K562 (cell line): Measurements from ENCODE around the gene PLA2G4A. TPM values are rescaled to one million over a fixed set of nuclear protein-coding genes. Genes with fewer than 3 reads are reported as not detected.

Source experiments
- ATAC-seq: fragments of 200-7000 bp; cut with Tn5 transposase; 3 replicates; pipeline ENCODE4 v1.9.1; 2020; ENCODE audit warnings: moderate library complexity
- BruUV-seq: library from RNA; stranded (reverse); fragments of 400-500 nt; replicated peaks from 2 replicates; lab custom pipeline; 2021; lab: Mats Ljungman, UMichigan
- CTCF ChIA-PET: fragments of 300-600 bp; formaldehyde crosslinking; extraction: SDS; loops from one replicate; lab custom pipeline; 2021; ENCODE audit warnings: low intra/inter-chr PET ratio; lab: Yijun Ruan, JAX
- POLR2A ChIA-PET: fragments of 300-600, 350-650 bp; sonication (Branson Sonifier 250); formaldehyde crosslinking; extraction: SDS; loops from one replicate; lab custom pipeline; 2021; ENCODE audit warnings: antibody characterized with exemption, inconsistent platforms; lab: Yijun Ruan, JAX
- DNase-seq, 4 experiments: peaks; one replicate each; pipeline versions ENCODE4 v3.0.0 to v3.0.0-alpha.2; 2011 to 2018; ENCODE audit warnings: low spot score in 3 of 4, mixed read lengths in 3 of 4; ENCODE audit errors: extremely low read depth in 1 of 4
- FAIRE-seq: peaks from 2 replicates; lab custom pipeline; 2011; peaks lifted over from hg19 to GRCh38; lab: Jason Lieb, UNC
- H2AFZ ChIP-seq: 2 replicates; pipeline ENCODE4 v1.6.0; 2011; ENCODE audit warnings: low read depth, low read length, control low read depth, inconsistent platforms
- H3K27ac ChIP-seq: fragments of 200-600 bp; 3 replicates; pipeline ENCODE4 v1.8.0; 2011; ENCODE audit warnings: low read depth, mild to moderate bottlenecking, control low read depth, inconsistent platforms, low read length, moderate library complexity, mixed read lengths; ENCODE audit errors: extremely low read depth
- H3K27me3 ChIP-seq, 2 experiments: fragments of 300-600 bp in 1 of 2; 2 replicates in 1 of 2; 3 replicates in 1 of 2; pipeline versions ENCODE4 v1.6.0 to v1.8.0; 2011; ENCODE audit warnings: inconsistent platforms in 2 of 2, low read length in 2 of 2, mild to moderate bottlenecking in 1 of 2, mixed read lengths in 1 of 2, moderate library complexity in 1 of 2; ENCODE audit not compliant: control insufficient read depth in 2 of 2, insufficient read depth in 2 of 2
- H3K36me3 ChIP-seq: fragments of 300-600 bp; 3 replicates; pipeline ENCODE4 v1.8.0; 2011; ENCODE audit warnings: mild to moderate bottlenecking, low read length, inconsistent platforms; ENCODE audit not compliant: control insufficient read depth, insufficient read depth
- H3K4me1 ChIP-seq, 2 experiments: fragments of 200-600 bp in 1 of 2; replicated peaks in 1 of 2; 2 replicates in 1 of 2; 3 replicates in 1 of 2; pipeline versions ENCODE4 v1.5.1 to v1.8.0; 2011; ENCODE audit warnings: inconsistent platforms in 2 of 2, low read length in 2 of 2, mild to moderate bottlenecking in 1 of 2, mixed read lengths in 1 of 2, moderate library complexity in 1 of 2; ENCODE audit not compliant: control insufficient read depth in 2 of 2, insufficient read depth in 2 of 2
- H3K4me2 ChIP-seq: 2 replicates; pipeline ENCODE4 v1.6.1; 2011; ENCODE audit warnings: low read length, control low read depth, inconsistent platforms, mixed read lengths; ENCODE audit not compliant: insufficient read depth
- H3K4me3 ChIP-seq: fragments of 200-600 bp; sonication (generic), shearing (Covaris generic); 2 replicates; pipeline ENCODE4 v1.5.1; 2016; ENCODE audit warnings: control low read depth, inconsistent platforms
- H3K79me2 ChIP-seq: fragments of 200-600 bp; 3 replicates; pipeline ENCODE4 v1.8.0; 2011; ENCODE audit warnings: low read length, inconsistent platforms; ENCODE audit not compliant: control insufficient read depth, insufficient read depth
- H3K9ac ChIP-seq, 2 experiments: 2 replicates each; pipeline versions ENCODE4 v1.6.0 to v1.6.1; 2011; ENCODE audit warnings: low read depth in 2 of 2, low read length in 2 of 2, control low read depth in 1 of 2, inconsistent platforms in 1 of 2, mild to moderate bottlenecking in 1 of 2, mixed read lengths in 1 of 2; ENCODE audit not compliant: insufficient read depth in 1 of 2
- H3K9me1 ChIP-seq: one replicate; pipeline ENCODE4 v1.6.0; 2011; ENCODE audit warnings: inconsistent platforms, mild to moderate bottlenecking, low read length, moderate library complexity; ENCODE audit not compliant: control insufficient read depth, insufficient read depth
- H3K9me3 ChIP-seq: replicated peaks from 2 replicates; pipeline ENCODE4 v1.5.1; 2011; ENCODE audit warnings: low read depth, low read length, inconsistent platforms; ENCODE audit not compliant: control insufficient read depth, insufficient read depth
- H4K20me1 ChIP-seq: replicated peaks from 2 replicates; pipeline ENCODE4 v1.6.1; 2011; ENCODE audit warnings: low read length, inconsistent platforms, mixed read lengths; ENCODE audit not compliant: control insufficient read depth, insufficient read depth
- ETV1 ChIP-seq: fragments of 450-650 bp; conservative IDR thresholded peaks from 2 replicates; pipeline ENCODE4 v1.6.1; 2016; ENCODE audit warnings: missing genetic modification characterization, control low read depth, low read depth, missing compliant biosample characterization
- NCOA1 ChIP-seq: fragments of 450-650 bp; IDR thresholded peaks from 2 replicates; pipeline ENCODE4 v1.6.1; 2016; ENCODE audit warnings: low read depth
- NRF1 ChIP-seq, 2 experiments: fragments of 450-650 bp; IDR thresholded peaks in 1 of 2; conservative IDR thresholded peaks in 1 of 2; 2 replicates each; pipeline ENCODE4 v1.6.1; 2014; ENCODE audit warnings: mild to moderate bottlenecking in 2 of 2
- PRPF4 ChIP-seq: fragments of 200-400 bp; formaldehyde crosslinking; IDR thresholded peaks from one replicate; pipeline ENCODE4 v1.6.1; 2017; ENCODE audit warnings: low read length, low read depth, mild to moderate bottlenecking; ENCODE audit not compliant: insufficient read depth, poor library complexity, severe bottlenecking
- RFX7 ChIP-seq: fragments of 250-450 bp; sonication (Bioruptor Pico); IDR thresholded peaks from 2 replicates; pipeline ENCODE4 v1.5.1; 2021; ENCODE audit warnings: mild to moderate bottlenecking
- SIN3B ChIP-seq: fragments of 450-650 bp; IDR thresholded peaks from 2 replicates; pipeline ENCODE4 v1.6.1; 2017; ENCODE audit warnings: low read depth, mild to moderate bottlenecking, moderate library complexity
- SRF ChIP-seq, 2 experiments: fragments of 250-450, 450-650 bp in 1 of 2; sonication (Bioruptor Pico) in 1 of 2; sonication (generic) in 1 of 2; formaldehyde crosslinking; IDR thresholded peaks; 2 replicates each; pipeline versions ENCODE4 v1.5.0 to v1.5.1; 2020 to 2022; ENCODE audit warnings: mild to moderate bottlenecking in 1 of 2, missing genetic modification reagents in 1 of 2
- TAF15 ChIP-seq: fragments of 200-400 bp; formaldehyde crosslinking; IDR thresholded peaks from 2 replicates; pipeline ENCODE4 v1.6.1; 2017; ENCODE audit warnings: mild to moderate bottlenecking, low read depth, low read length, moderate library complexity
- WHSC1 ChIP-seq: IDR thresholded peaks from one replicate; pipeline ENCODE4 v1.6.1; 2012; ENCODE audit warnings: low read length, control low read depth, inconsistent platforms
- ZBTB2 ChIP-seq: fragments of 450-650 bp; IDR thresholded peaks from 2 replicates; pipeline ENCODE4 v1.6.1; 2016; ENCODE audit warnings: antibody characterized with exemption
- ZNF143 ChIP-seq: sonication (generic); formaldehyde crosslinking; IDR thresholded peaks from 2 replicates; pipeline ENCODE4 v1.9.0; 2022; ENCODE audit warnings: mild to moderate bottlenecking, missing genetic modification reagents
- ZNF408 ChIP-seq: fragments of 250-450 bp; sonication (Bioruptor Pico); IDR thresholded peaks from 2 replicates; pipeline ENCODE4 v1.4.0; 2020; ENCODE audit warnings: low read depth, mild to moderate bottlenecking, moderate library complexity
- WGBS: fragments of 100-300 bp; shearing (Covaris generic); methylation state at CpG from one replicate; pipeline ENCODE4 v1.1.6; 2016; ENCODE audit warnings: low coverage, mixed read lengths; ENCODE audit not compliant: insufficient coverage; ENCODE audit errors: missing lambda C conversion rate; 5-methylcytosine and 5-hydroxymethylcytosine counted together
- in situ Hi-C: fragments of 300-500 bp; cut with MboI; formaldehyde crosslinking; loops from 4 replicates; pipeline ENCODE4 v1.15.0; 2018; ENCODE audit warnings: inconsistent platforms, mixed read lengths
- intact Hi-C: fragments of 100-400 bp; cut with micrococcal nuclease; formaldehyde crosslinking; loops from 2 replicates; pipeline ENCODE4 v1.14.2; 2022
- polyA plus RNA-seq, 8 experiments: library from polyadenylated mRNA; depleted of rRNA in 4 of 8; stranded (reverse) in 5 of 8; unstranded in 3 of 8; fragments of >200 nt; fragmentation: Nextera tagmentation in 2 of 8; fragmentation: Illumina TruSeq in 1 of 8; extraction: Ambion mirVana in 2 of 8; extraction: Trizol in 1 of 8; gene quantifications; 2 replicates each; pipeline versions ENCODE4 v1.2.1 to v1.2.3, GENCODE V29; 2011 to 2014; ENCODE audit warnings: inconsistent platforms in 1 of 8, missing spikeins in 1 of 8
- total RNA-seq, 7 experiments: library from RNA; depleted of rRNA in 6 of 7; stranded (reverse); fragments of >200 nt in 6 of 7; fragmentation: Illumina TruSeq in 2 of 7; extraction: Trizol in 2 of 7; gene quantifications; 2 replicates each; pipeline versions ENCODE4 v1.2.1 to v1.2.3, GENCODE V29; 2011 to 2021; ENCODE audit warnings: low replicate concordance in 1 of 7

PLA2G4A gene
- total and polyA plus RNA-seq, 9 of the 15 experiments (the other 6 are each of a cell fraction or from before 2014, with no cell fraction given) = 0.04 to 0.71 (median 0.22) TPM; not detected in 4

DNA sequence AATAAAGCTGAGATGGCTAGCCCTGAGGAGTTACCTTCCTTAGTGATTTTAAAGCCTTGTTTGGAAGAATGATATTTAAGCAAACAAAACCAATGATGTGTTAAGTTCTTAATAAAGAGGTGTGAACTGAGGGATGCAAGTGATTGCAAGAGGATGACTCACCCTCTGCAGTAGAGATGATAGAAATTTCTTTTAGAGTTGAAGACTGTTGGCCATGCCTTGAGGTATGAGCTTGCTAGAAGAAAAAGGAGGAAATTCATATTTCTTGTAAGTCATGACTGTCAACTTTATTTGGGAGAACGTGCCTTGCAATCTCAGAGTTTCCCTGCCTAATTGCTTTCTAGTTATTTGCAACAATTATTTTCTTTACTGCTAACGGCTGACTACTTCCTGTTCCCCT, 94.7 kb downstream of the PLA2G4A start:
- intact Hi-C loops = no loop called here
- H3K36me3 ChIP-seq = no peaks in the 10 kb centered on the region
- H3K4me1 ChIP-seq = no peaks in the 10 kb centered on the region
- no peaks in the 10 kb centered on the region for H3K27me3 ChIP-seq
- H3K27ac ChIP-seq = no peak overlapping the region
- H3K79me2 ChIP-seq = no peaks in the 10 kb centered on the region
- no peaks in the 10 kb centered on the region for H3K9me3 ChIP-seq
- in situ Hi-C loops = no loop called here
- 0% methylated on average over 2 of the region's 2 CpGs for WGBS
- H3K4me2 ChIP-seq = no peak overlapping the region
- no peak overlapping the region for H3K9ac ChIP-seq
- no peaks in the 10 kb centered on the region for H4K20me1 ChIP-seq
- POLR2A ChIA-PET = no interaction called here
- H3K4me3 ChIP-seq = no peak overlapping the region
- no peak for DNase-seq
- no peak overlapping the region for H2AFZ ChIP-seq
- no peak for FAIRE-seq
- no peak for ATAC-seq
- no TSS peak for BruUV-seq
- no peak for TF ChIP-seq ZNF408
- TF ChIP-seq ZNF143 (CRISPR knock-in tag) = no peak
- TF ChIP-seq TAF15 = no peak
- TF ChIP-seq SRF (CRISPR knock-in tag; IDR thresholded peaks at IDR 0.05) = no peak
- no peak for TF ChIP-seq WHSC1
- no peak for TF ChIP-seq NCOA1
- no peak for TF ChIP-seq ETV1
- TF ChIP-seq PRPF4 = no peak
- TF ChIP-seq NRF1 (conservative IDR thresholded peaks at IDR 0.05 in 1 of 2, IDR thresholded peaks at IDR 0.05 in 1 of 2) = no peak
- no peak for TF ChIP-seq SIN3B
- TF ChIP-seq ZBTB2 = no peak
- TF ChIP-seq RFX7 (CRISPR knock-in tag) = no peak
- CTCF ChIA-PET = no interaction called here
- H3K9me1 ChIP-seq = no peaks in the 10 kb centered on the region
